Measurements from ENCODE around the gene OR2A5. TPM values are rescaled to one million over a fixed set of nuclear protein-coding genes. Genes with fewer than 3 reads are reported as not detected.

The OR2A5 gene
- total and polyA plus RNA-seq, 2 of the 4 experiments (the other 2 are of a cell fraction) = not detected

- Histone ChIP-seq H3K79me1 (ENCODE audit: low read depth in 1 of 2, low read length in 2 of 2) (no peaks in the 10 kb centered on the region), H3K56ac (ENCODE audit: extremely low read depth, insufficient read depth, low read length) (no peak overlapping the region), H2AFZ (replicated peaks; ENCODE audit: low read length, poor library complexity) (no peak overlapping the region), H2BK5ac (ENCODE audit: low read depth, low read length, poor library complexity, severe bottlenecking) (no peak overlapping the region), H4K5ac (ENCODE audit: low read depth, low read length) (no peak overlapping the region), H3K4me2 (ENCODE audit: low read depth, low read length) (no peak overlapping the region), H3K27ac (ENCODE audit: insufficient read depth, low read length) (no peak overlapping the region), H3K27me3 (ENCODE audit: control insufficient read depth, insufficient read depth, low read length) (no peaks in the 10 kb centered on the region), H2BK20ac (ENCODE audit: low read depth, low read length) (no peak overlapping the region), H3K18ac (ENCODE audit: low read depth, low read length) (no peak overlapping the region), H2AK9ac (replicated peaks; ENCODE audit: low read depth, low read length, poor library complexity) (no peak overlapping the region), H3K9me1 (ENCODE audit: insufficient read depth, low read length) (no peaks in the 10 kb centered on the region), H4K91ac (ENCODE audit: insufficient read depth, low read depth, low read length) (no peak overlapping the region), H3K9me3 (ENCODE audit: control insufficient read depth, insufficient read depth, low read length) (no peaks in the 10 kb centered on the region), H3K4ac (ENCODE audit: low read depth, low read length) (no peak overlapping the region), H3K23ac (ENCODE audit: low read depth, low read length) (no peak overlapping the region), H3K4me3 (ENCODE audit: insufficient read depth, low read depth, low read length) (no peak overlapping the region), H4K8ac (ENCODE audit: low read depth in 2 of 2, low read length in 2 of 2) (no peak overlapping the region), H2AK5ac (ENCODE audit: low read depth, low read length) (no peak overlapping the region), H2BK15ac (ENCODE audit: low read depth, low read length) (no peak overlapping the region), H2BK120ac (ENCODE audit: low read depth, low read length) (no peak overlapping the region), H4K20me1 (ENCODE audit: insufficient read depth, low read length) (no peaks in the 10 kb centered on the region), H3K14ac (replicated peaks; ENCODE audit: low read depth, low read length) (no peak overlapping the region), H3K36me3 (ENCODE audit: control insufficient read depth, insufficient read depth, low read length) (no peaks in the 10 kb centered on the region), H3K9ac (ENCODE audit: low read depth, low read length) (no peak overlapping the region), H3K4me1 (ENCODE audit: control insufficient read depth, insufficient read depth, low read length) (no peaks in the 10 kb centered on the region)
- dilution Hi-C loops (cut with HindIII; ENCODE audit: low sequenced_read_pairs, unreplicated experiment) = no loop called here
- ATAC-seq (ENCODE audit: low read depth) (no peak), DNase-seq (no peak)
- WGBS, 2 experiments (ENCODE audit: extremely low coverage in 2 of 2, insufficient read length in 1 of 2) = no CpG with 5 or more reads among the region's 1 CpG
- TF ChIP-seq CEBPB (IDR thresholded peaks at IDR 0.05; ENCODE audit: low read depth, low read length) = no peak
- TF ChIP-seq, protein P1, sequence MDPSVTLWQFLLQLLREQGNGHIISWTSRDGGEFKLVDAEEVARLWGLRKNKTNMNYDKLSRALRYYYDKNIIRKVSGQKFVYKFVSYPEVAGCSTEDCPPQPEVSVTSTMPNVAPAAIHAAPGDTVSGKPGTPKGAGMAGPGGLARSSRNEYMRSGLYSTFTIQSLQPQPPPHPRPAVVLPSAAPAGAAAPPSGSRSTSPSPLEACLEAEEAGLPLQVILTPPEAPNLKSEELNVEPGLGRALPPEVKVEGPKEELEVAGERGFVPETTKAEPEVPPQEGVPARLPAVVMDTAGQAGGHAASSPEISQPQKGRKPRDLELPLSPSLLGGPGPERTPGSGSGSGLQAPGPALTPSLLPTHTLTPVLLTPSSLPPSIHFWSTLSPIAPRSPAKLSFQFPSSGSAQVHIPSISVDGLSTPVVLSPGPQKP (IDR thresholded peaks at IDR 0.05; ENCODE audit: borderline replicate concordance, low read depth, low read length) = no peak
- no peak for TF ChIP-seq SMC3 (IDR thresholded peaks at IDR 0.05; ENCODE audit: low read depth, low read length)
- no peak for TF ChIP-seq FOS (IDR thresholded peaks at IDR 0.05; ENCODE audit: low read depth, low read length)
- no peak for TF ChIP-seq RAD21 (IDR thresholded peaks at IDR 0.05; ENCODE audit: low read length)
- TF ChIP-seq MAFK (IDR thresholded peaks at IDR 0.05; ENCODE audit: low read depth, low read length) = no peak
- TF ChIP-seq, protein P2, sequence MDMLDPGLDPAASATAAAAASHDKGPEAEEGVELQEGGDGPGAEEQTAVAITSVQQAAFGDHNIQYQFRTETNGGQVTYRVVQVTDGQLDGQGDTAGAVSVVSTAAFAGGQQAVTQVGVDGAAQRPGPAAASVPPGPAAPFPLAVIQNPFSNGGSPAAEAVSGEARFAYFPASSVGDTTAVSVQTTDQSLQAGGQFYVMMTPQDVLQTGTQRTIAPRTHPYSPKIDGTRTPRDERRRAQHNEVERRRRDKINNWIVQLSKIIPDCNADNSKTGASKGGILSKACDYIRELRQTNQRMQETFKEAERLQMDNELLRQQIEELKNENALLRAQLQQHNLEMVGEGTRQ (IDR thresholded peaks at IDR 0.05; ENCODE audit: low read depth, low read length) = no peak
- TF ChIP-seq BHLHE40 (IDR thresholded peaks at IDR 0.05; ENCODE audit: low read depth, low read length) = no peak
- no peak for TF ChIP-seq MXI1 (IDR thresholded peaks at IDR 0.05; ENCODE audit: borderline replicate concordance, low read depth, low read length)
- no peak for TF ChIP-seq POLR2A (IDR thresholded peaks at IDR 0.05; ENCODE audit: low read depth, low read length)
- TF ChIP-seq NFE2L2 (IDR thresholded peaks at IDR 0.05; ENCODE audit: low read depth, low read length) = no peak
- TF ChIP-seq MAZ (IDR thresholded peaks at IDR 0.05; ENCODE audit: borderline replicate concordance, low read depth, low read length) = no peak
- TF ChIP-seq CTCF (conservative IDR thresholded peaks at IDR 0.05; ENCODE audit: low read depth, low read length) = no peak
- TF ChIP-seq CHD1 (IDR thresholded peaks at IDR 0.05; ENCODE audit: low read depth, low read length) = no peak
- no peak for TF ChIP-seq RCOR1 (IDR thresholded peaks at IDR 0.05; ENCODE audit: insufficient replicate concordance, low read length)
- ChIA-PET POLR2A (ENCODE audit: unreplicated experiment) (no interaction called here), CTCF (no interaction called here)
- in situ Hi-C loops (cut with MboI; ENCODE audit: low sequenced_read_pairs) = no loop called here
- no TSS peak for BruUV-seq (replicated peaks)
- intact Hi-C loops (cut with micrococcal nuclease) = no loop called here
Measured at GRCh38 chr7:144087230-144087629, 38.5 kb downstream of the OR2A5 start.

Measured in IMR-90 (cell line).